Peyer's patch (tissue), 4 donors: Measurements from ENCODE around the gene VSTM2L. TPM values are rescaled to one million over a fixed set of nuclear protein-coding genes. Genes with fewer than 3 reads are reported as not detected.

Experiments
- DNase-seq, 3 donors: peaks; one replicate each; pipeline ENCODE4 v3.0.0-alpha.2; 2017 to 2019
- H3K27ac ChIP-seq, 4 donors: fragments of 200-600 bp; sonication (generic); one replicate each; pipeline ENCODE4 v1.5.1; 2016 to 2019
- H3K27me3 ChIP-seq, 2 donors: fragments of 200-600 bp; sonication (generic); one replicate each; pipeline ENCODE4 v1.5.1; 2019
- H3K36me3 ChIP-seq, 3 donors: fragments of 200-600 bp; sonication (generic); one replicate each; pipeline ENCODE4 v1.5.1; 2016 to 2019
- H3K4me1 ChIP-seq, 4 donors: fragments of 200-600 bp; sonication (generic); one replicate each; pipeline ENCODE4 v1.5.1; 2016 to 2019
- H3K4me3 ChIP-seq, 4 donors: fragments of 200-600 bp; sonication (generic); 1 replicate in 3 of 4; 2 replicates in 1 of 4; pipeline ENCODE4 v1.5.1; 2016 to 2019; ENCODE audit warnings: mild to moderate bottlenecking in 1 of 4
- H3K9me3 ChIP-seq, 4 donors: fragments of 200-600 bp; sonication (generic); one replicate each; pipeline ENCODE4 v1.5.1; 2016 to 2019; ENCODE audit warnings: mild to moderate bottlenecking in 1 of 4
- CTCF ChIP-seq, 6 experiments: fragments of 450-650 bp in 4 of 6; fragments of 200-600 bp in 2 of 6; sonication (generic) in 1 of 6; IDR thresholded peaks; one replicate each; pipeline ENCODE4 v1.5.1; 2017 to 2019; ENCODE audit warnings: antibody characterized with exemption in 6 of 6, mild to moderate bottlenecking in 3 of 6, moderate library complexity in 1 of 6
- POLR2A ChIP-seq, 2 donors: fragments of 450-650 bp; IDR thresholded peaks; one replicate each; pipeline ENCODE4 v1.5.1; 2017; ENCODE audit warnings: antibody characterized with exemption in 2 of 2, mild to moderate bottlenecking in 2 of 2, moderate library complexity in 2 of 2
- total RNA-seq, 4 donors: library from RNA; depleted of rRNA; stranded (reverse); fragments of >200 nt; gene quantifications; one replicate each; pipeline ENCODE4 v1.1.0, GENCODE V29; 2016

The VSTM2L gene
- total RNA-seq, 4 donors from 2014 or later = 0.57 to 3.7 (median 0.80) TPM; not detected in 1

DNA sequence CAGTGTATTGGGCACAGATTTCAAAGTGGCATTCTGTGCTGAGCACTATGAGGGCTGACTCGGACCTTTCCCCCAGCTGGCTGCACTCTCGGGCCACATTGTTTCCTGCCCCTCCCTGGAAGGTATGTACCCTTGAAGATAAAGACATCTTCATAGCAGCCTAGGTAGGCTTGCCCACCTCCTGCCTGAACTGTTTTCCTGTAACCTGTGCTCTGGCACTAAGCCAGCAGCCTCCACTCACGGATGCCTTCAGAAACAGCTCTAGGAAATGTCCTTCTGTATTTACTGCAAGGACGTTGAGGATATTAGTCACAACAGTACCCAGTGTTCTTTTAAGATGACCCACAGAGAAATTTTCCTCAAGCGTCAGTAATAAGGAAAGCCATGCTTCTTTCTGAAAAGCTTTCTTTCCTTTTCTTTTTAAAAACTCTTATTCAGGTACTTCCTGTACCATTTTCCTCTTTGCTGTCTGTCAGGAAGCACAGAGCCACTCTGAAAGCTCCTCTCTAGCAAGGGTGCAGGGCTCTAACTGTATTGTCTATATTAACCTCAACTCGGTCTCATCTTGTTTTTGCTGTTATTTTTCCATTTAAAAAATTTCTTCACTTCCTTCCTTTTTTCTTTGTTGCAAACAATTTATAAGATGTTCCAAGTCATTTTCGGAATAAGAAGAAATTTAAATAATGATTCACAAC, 86.8 kb downstream of the VSTM2L start:
- DNase-seq = peak in 1 of 3 donors; percentile 78
- H3K27me3 ChIP-seq = no peaks in the 10 kb centered on the region
- no peaks in the 10 kb centered on the region for H3K9me3 ChIP-seq
- H3K4me3 ChIP-seq = no peak overlapping the region
- peak overlapping the region in 1 of 4 donors; percentile 72 for H3K27ac ChIP-seq
- peaks cover 0 to 14% (median 0%) of the 10 kb centered on the region in 3 donors for H3K36me3 ChIP-seq
- peaks cover 0 to 7% (median 7%) of the 10 kb centered on the region in 4 donors for H3K4me1 ChIP-seq
- TF ChIP-seq CTCF (IDR thresholded peaks at IDR 0.05) = no peak
- TF ChIP-seq POLR2A (IDR thresholded peaks at IDR 0.05) = no peak

DNA sequence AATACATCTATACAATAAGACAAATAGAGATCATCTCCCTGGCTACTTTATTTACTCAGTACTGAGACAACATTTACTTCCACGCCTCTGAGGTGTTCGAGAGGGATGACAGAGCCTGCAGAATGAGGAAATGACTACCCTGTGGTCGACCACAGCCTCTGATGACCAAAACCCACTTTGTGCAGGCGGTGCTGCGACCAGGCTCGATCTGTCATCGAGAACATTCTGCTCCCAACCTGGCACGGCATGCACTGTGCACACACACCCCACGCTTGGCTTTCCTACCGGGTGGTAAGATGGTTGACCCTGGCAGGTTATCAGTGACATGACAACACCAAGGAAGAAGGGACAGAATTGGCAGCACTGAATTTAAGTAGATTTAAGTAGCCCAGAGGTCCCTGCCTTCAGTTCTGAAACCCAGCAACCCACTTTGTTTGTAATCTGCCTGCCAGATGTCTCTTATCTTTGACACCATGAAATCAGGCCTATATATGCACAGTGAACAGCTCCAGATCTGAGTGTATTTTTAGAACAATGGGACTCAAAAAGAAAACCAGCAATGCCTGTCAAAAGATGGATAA, 87.7 kb downstream of the VSTM2L start:
- DNase-seq = peak in 2 of 3 donors; percentile 89 to 93
- H3K4me1 ChIP-seq = peaks cover 0 to 7% (median 7%) of the 10 kb centered on the region in 4 donors
- peak overlapping the region; percentile 6 to 72 (median 25) for H3K27ac ChIP-seq
- H3K36me3 ChIP-seq = peaks cover 0 to 23% (median 0%) of the 10 kb centered on the region in 3 donors
- TF ChIP-seq POLR2A (IDR thresholded peaks at IDR 0.05) (no peak), CTCF (IDR thresholded peaks at IDR 0.05) (no peak)
- H3K27me3 ChIP-seq = no peaks in the 10 kb centered on the region
- no peak overlapping the region for H3K4me3 ChIP-seq
- no peaks in the 10 kb centered on the region for H3K9me3 ChIP-seq

- no peaks in the 10 kb centered on the region for H3K27me3 ChIP-seq
- peaks cover 0 to 7% (median 7%) of the 10 kb centered on the region in 4 donors for H3K4me1 ChIP-seq
- no peak for DNase-seq
- TF ChIP-seq CTCF (IDR thresholded peaks at IDR 0.05) (no peak), POLR2A (IDR thresholded peaks at IDR 0.05) (no peak)
- H3K9me3 ChIP-seq = no peaks in the 10 kb centered on the region
- H3K36me3 ChIP-seq = peaks cover 0 to 29% (median 0%) of the 10 kb centered on the region in 3 donors
- H3K27ac ChIP-seq = peak overlapping the region; percentile 6 to 72 (median 26)
- no peak overlapping the region for H3K4me3 ChIP-seq
Measured at GRCh38 chr20:37991157-37991866, 88.4 kb downstream of the VSTM2L start.

- H3K27me3 ChIP-seq = no peaks in the 10 kb centered on the region
- peaks cover 0 to 7% (median 7%) of the 10 kb centered on the region in 4 donors for H3K4me1 ChIP-seq
- TF ChIP-seq POLR2A (IDR thresholded peaks at IDR 0.05) = no peak
- TF ChIP-seq CTCF (IDR thresholded peaks at IDR 0.05) = no peak
- H3K4me3 ChIP-seq = no peak overlapping the region
- no peak for DNase-seq
- no peaks in the 10 kb centered on the region for H3K9me3 ChIP-seq
- peaks cover 0 to 35% (median 0%) of the 10 kb centered on the region in 3 donors for H3K36me3 ChIP-seq
- H3K27ac ChIP-seq = peak overlapping the region in 1 of 4 donors; percentile 20
Measured at GRCh38 chr20:37991908-37992307, 89.0 kb downstream of the VSTM2L start.

GRCh38 chr20:37992802-37993409, 90.0 kb downstream of the VSTM2L start:
- no peak overlapping the region for H3K4me3 ChIP-seq
- peaks cover 0 to 7% (median 7%) of the 10 kb centered on the region in 4 donors for H3K4me1 ChIP-seq
- no peak for TF ChIP-seq POLR2A (IDR thresholded peaks at IDR 0.05)
- peak in 3 of 6 experiments; percentile 16 to 64 (median 63) for TF ChIP-seq CTCF (IDR thresholded peaks at IDR 0.05)
- H3K36me3 ChIP-seq = peaks cover 0 to 44% (median 0%) of the 10 kb centered on the region in 3 donors
- H3K9me3 ChIP-seq = no peaks in the 10 kb centered on the region
- no peaks in the 10 kb centered on the region for H3K27me3 ChIP-seq
- peak overlapping the region in 1 of 4 donors; percentile 55 for H3K27ac ChIP-seq
- DNase-seq = peak in 1 of 3 donors; percentile 27
